GM21390 (cell line): ENCODE measurements around the gene TRIM36.

ENCODE experiments used
- ATAC-seq: cut with Tn5 transposase; IDR thresholded peaks from one replicate; pipeline ENCODE4 v1.9.1; 2021; ENCODE audit not compliant: unreplicated experiment

The TRIM36 gene

DNA sequence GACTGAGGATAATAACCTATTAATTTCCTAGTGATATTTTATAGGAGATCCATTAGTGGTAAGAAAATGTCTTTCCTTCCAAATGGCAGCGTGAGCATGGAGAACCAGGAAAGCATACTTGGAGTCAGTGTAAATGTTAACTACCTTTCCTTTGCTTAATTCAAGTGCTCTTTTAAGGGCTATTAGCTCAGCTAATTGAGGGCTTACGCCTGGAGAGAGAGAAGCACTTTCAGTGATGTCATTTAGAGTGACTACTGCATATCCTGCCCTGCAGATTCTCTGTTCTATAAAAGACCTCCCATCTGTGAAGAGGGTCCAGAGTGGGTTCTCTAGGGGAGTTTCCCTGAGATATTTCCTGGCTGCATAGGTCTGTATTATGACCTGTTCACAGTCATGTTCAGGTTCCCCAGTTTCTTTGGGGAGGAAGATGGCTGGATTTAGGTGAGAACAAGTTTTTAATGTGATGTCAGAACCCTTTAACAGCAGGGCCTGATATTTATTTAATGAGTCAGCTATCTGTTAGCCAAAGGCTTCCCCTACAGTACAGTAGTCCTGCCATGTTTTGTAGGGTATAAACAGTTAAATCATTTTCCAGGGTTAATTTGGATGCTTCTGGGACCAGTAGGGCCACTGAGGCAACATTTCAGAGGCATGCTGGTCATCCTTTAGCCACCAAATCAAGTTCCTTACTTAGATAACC lies 89.6 kb downstream of the TRIM36 start:
- ATAC-seq, result no peak
